ENCODE data around the gene PREX1. TPM values are rescaled to one million over a fixed set of nuclear protein-coding genes. Genes with fewer than 3 reads are reported as not detected.

PREX1 gene
- total RNA-seq, 1 donor from 2014 or later = 17.7 TPM

GRCh38 chr20:48682529-48683363, 145.1 kb downstream of the PREX1 start:
- Histone ChIP-seq H3K27me3 (no peaks in the 10 kb centered on the region), H3K27ac (peak overlapping the region; percentile 2), H3K4me3 (no peak overlapping the region), H3K4me1 (peaks cover 44% of the 10 kb centered on the region), H3K9me3 (no peaks in the 10 kb centered on the region), H3K36me3 (no peaks in the 10 kb centered on the region)
- TF ChIP-seq CTCF (IDR thresholded peaks at IDR 0.05) = no peak
- TF ChIP-seq POLR2AphosphoS5 (IDR thresholded peaks at IDR 0.05; ENCODE audit: insufficient read depth in 1 of 2, low read depth in 1 of 2) = peak in 1 of 2 donors; percentile 53
- TF ChIP-seq POLR2A (IDR thresholded peaks at IDR 0.05) = no peak
- DNase-seq (ENCODE audit: extremely low spot score in 2 of 2) = no peak
- intact Hi-C loops (cut with DNase I) = no loop called here

- TF ChIP-seq CTCF (IDR thresholded peaks at IDR 0.05) = no peak
- DNase-seq (ENCODE audit: extremely low spot score in 2 of 2) = no peak
- intact Hi-C loops (cut with DNase I) = no loop called here
- Histone ChIP-seq H3K36me3 (no peaks in the 10 kb centered on the region), H3K27ac (peak overlapping the region; percentile 2), H3K27me3 (no peaks in the 10 kb centered on the region), H3K9me3 (no peaks in the 10 kb centered on the region), H3K4me1 (peaks cover 44% of the 10 kb centered on the region), H3K4me3 (no peak overlapping the region)
Observed at GRCh38 chr20:48681873-48682426, 145.8 kb downstream of the PREX1 start.

DNA sequence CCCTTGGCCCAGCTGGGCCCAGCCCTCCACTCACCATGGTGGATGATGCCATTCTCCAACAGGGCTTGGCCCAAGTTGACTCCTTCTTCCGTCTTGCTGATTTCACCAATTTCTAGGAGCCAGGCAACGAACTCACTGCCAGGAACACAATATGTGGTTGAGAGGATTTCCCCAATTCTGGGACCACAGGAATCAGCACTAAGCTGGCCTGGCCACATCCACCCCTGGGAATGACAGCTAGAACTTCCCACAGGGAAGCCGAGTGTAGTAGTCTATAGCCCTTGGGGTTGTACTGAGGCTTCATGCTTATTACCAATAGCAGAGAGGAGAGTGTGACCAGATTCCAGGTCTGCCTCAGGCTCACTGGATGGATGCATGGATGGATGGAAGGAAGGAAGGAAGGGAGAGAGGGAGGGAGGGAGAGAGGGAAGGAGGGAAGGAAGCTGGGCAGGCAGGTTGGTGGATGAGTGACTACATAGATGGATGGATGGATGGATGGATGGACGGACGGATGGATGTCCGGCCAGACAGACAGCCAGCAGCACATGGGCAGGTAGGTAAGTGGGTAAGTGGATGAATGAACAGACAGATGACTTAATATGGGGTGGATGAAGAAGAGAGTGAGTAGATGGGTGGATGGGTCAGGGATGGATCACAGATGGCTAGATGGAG, 146.5 kb downstream of the PREX1 start:
- Histone ChIP-seq H3K27me3 (no peaks in the 10 kb centered on the region), H3K27ac (no peak overlapping the region), H3K36me3 (no peaks in the 10 kb centered on the region), H3K4me1 (peaks cover 39% of the 10 kb centered on the region), H3K9me3 (no peaks in the 10 kb centered on the region), H3K4me3 (no peak overlapping the region)
- DNase-seq (ENCODE audit: extremely low spot score in 2 of 2) = no peak
- no peak for TF ChIP-seq POLR2AphosphoS5 (IDR thresholded peaks at IDR 0.05; ENCODE audit: insufficient read depth in 1 of 2, low read depth in 1 of 2)
- no peak for TF ChIP-seq CTCF (IDR thresholded peaks at IDR 0.05)
- no peak for TF ChIP-seq POLR2A (IDR thresholded peaks at IDR 0.05)
- intact Hi-C loops (cut with DNase I) = no loop called here

- H3K27ac ChIP-seq = no peak overlapping the region
- DNase-seq (ENCODE audit: extremely low spot score in 2 of 2) = no peak
- no peak overlapping the region for H3K4me3 ChIP-seq
- no peaks in the 10 kb centered on the region for H3K27me3 ChIP-seq
- TF ChIP-seq POLR2AphosphoS5 (IDR thresholded peaks at IDR 0.05; ENCODE audit: insufficient read depth in 1 of 2, low read depth in 1 of 2) (no peak), CTCF (IDR thresholded peaks at IDR 0.05) (no peak), POLR2A (IDR thresholded peaks at IDR 0.05) (no peak)
- H3K4me1 ChIP-seq = peaks cover 32% of the 10 kb centered on the region
- intact Hi-C loops (cut with DNase I) = no loop called here
- H3K9me3 ChIP-seq = no peaks in the 10 kb centered on the region
- H3K36me3 ChIP-seq = no peaks in the 10 kb centered on the region
Observed at GRCh38 chr20:48680650-48681049, 147.1 kb downstream of the PREX1 start.

- Histone ChIP-seq H3K4me3 (no peak overlapping the region), H3K4me1 (peaks cover 25% of the 10 kb centered on the region), H3K36me3 (no peaks in the 10 kb centered on the region), H3K9me3 (no peaks in the 10 kb centered on the region), H3K27me3 (no peaks in the 10 kb centered on the region), H3K27ac (no peak overlapping the region)
- no peak for DNase-seq (ENCODE audit: extremely low spot score in 2 of 2)
- intact Hi-C loops (cut with DNase I) = no loop called here
- TF ChIP-seq CTCF (IDR thresholded peaks at IDR 0.05) = no peak
- TF ChIP-seq POLR2A (IDR thresholded peaks at IDR 0.05) = no peak
- no peak for TF ChIP-seq POLR2AphosphoS5 (IDR thresholded peaks at IDR 0.05; ENCODE audit: insufficient read depth in 1 of 2, low read depth in 1 of 2)
Observed at GRCh38 chr20:48679599-48679998, 148.2 kb downstream of the PREX1 start.

Data from vagina (tissue), 2 donors.